IMR-90 (cell line): ENCODE results near the gene SEC14L1. TPM values are rescaled to one million over a fixed set of nuclear protein-coding genes. Genes with fewer than 3 reads are reported as not detected.
"Not testable (repeated sequence)": the region's sequence is repeated elsewhere in the genome, so short reads cannot be mapped to it uniquely, and the experiment has no call there.

Experiments
- ATAC-seq: fragments of 200-7000 bp; cut with Tn5 transposase; 2 replicates; pipeline ENCODE4 v1.9.1; 2020; ENCODE audit warnings: low read depth, mild to moderate bottlenecking, moderate library complexity
- BruUV-seq: library from RNA; stranded (reverse); fragments of 400-500 nt; replicated peaks from 2 replicates; lab custom pipeline; 2021; lab: Mats Ljungman, UMichigan
- CTCF ChIA-PET: fragments of 300-600 bp; formaldehyde crosslinking; extraction: SDS; loops from one replicate; lab custom pipeline; 2021; ENCODE audit warnings: antibody characterized with exemption; lab: Yijun Ruan, JAX
- POLR2A ChIA-PET: fragments of 300-600 bp; sonication (Branson Sonifier 250); formaldehyde crosslinking; loops from one replicate; lab custom pipeline; 2022; ENCODE audit warnings: antibody characterized with exemption; ENCODE audit not compliant: unreplicated experiment; lab: Charles Lee
- DNase-seq: peaks from one replicate; pipeline ENCODE4 v3.0.0; 2013
- H2AFZ ChIP-seq: replicated peaks from 2 replicates; pipeline ENCODE3; 2013; ENCODE audit warnings: low read length, mild to moderate bottlenecking; ENCODE audit not compliant: poor library complexity
- H2AK5ac ChIP-seq: 2 replicates; pipeline ENCODE4 v1.6.1; 2013; ENCODE audit warnings: low read depth, low read length, inconsistent platforms
- H2AK9ac ChIP-seq: replicated peaks from 2 replicates; pipeline ENCODE3; 2013; ENCODE audit warnings: mild to moderate bottlenecking, low read depth, low read length, moderate library complexity; ENCODE audit not compliant: poor library complexity
- H2BK120ac ChIP-seq: 2 replicates; pipeline ENCODE4 v1.6.1; 2013; ENCODE audit warnings: low read depth, low read length, inconsistent platforms
- H2BK15ac ChIP-seq: 3 replicates; pipeline ENCODE4 v1.6.1; 2013; ENCODE audit warnings: low read depth, low read length, inconsistent platforms
- H2BK20ac ChIP-seq: 2 replicates; pipeline ENCODE4 v1.6.1; 2013; ENCODE audit warnings: low read depth, mild to moderate bottlenecking, inconsistent platforms, low read length, moderate library complexity
- H2BK5ac ChIP-seq: 2 replicates; pipeline ENCODE4 v1.6.1; 2013; ENCODE audit warnings: mild to moderate bottlenecking, low read depth, low read length, inconsistent platforms; ENCODE audit not compliant: poor library complexity, severe bottlenecking
- H3K14ac ChIP-seq: replicated peaks from 2 replicates; pipeline ENCODE4 v1.6.1; 2013; ENCODE audit warnings: low read depth, low read length, inconsistent platforms
- H3K18ac ChIP-seq: 2 replicates; pipeline ENCODE4 v1.6.1; 2013; ENCODE audit warnings: low read depth, low read length, control low read depth
- H3K23ac ChIP-seq: 2 replicates; pipeline ENCODE4 v1.6.1; 2013; ENCODE audit warnings: low read depth, low read length, inconsistent platforms
- H3K27ac ChIP-seq: 2 replicates; pipeline ENCODE4 v1.5.1; 2013; ENCODE audit warnings: mild to moderate bottlenecking, control low read depth, low read length; ENCODE audit not compliant: insufficient read depth
- H3K27me3 ChIP-seq: 2 replicates; pipeline ENCODE4 v1.6.1; 2013; ENCODE audit warnings: low read length; ENCODE audit not compliant: control insufficient read depth, insufficient read depth
- H3K36me3 ChIP-seq: 2 replicates; pipeline ENCODE4 v1.6.1; 2013; ENCODE audit warnings: low read length, mixed read lengths; ENCODE audit not compliant: control insufficient read depth, insufficient read depth
- H3K4ac ChIP-seq: 2 replicates; pipeline ENCODE4 v1.6.1; 2013; ENCODE audit warnings: low read depth, low read length, inconsistent platforms
- H3K4me1 ChIP-seq: 2 replicates; pipeline ENCODE4 v1.6.1; 2013; ENCODE audit warnings: low read length, mixed read lengths; ENCODE audit not compliant: control insufficient read depth, insufficient read depth
- H3K4me2 ChIP-seq: 2 replicates; pipeline ENCODE4 v1.6.1; 2013; ENCODE audit warnings: low read depth, mild to moderate bottlenecking, control low read depth, low read length, moderate library complexity
- H3K4me3 ChIP-seq: 2 replicates; pipeline ENCODE4 v1.5.1; 2013; ENCODE audit warnings: low read depth, mild to moderate bottlenecking, control low read depth, low read length, moderate library complexity; ENCODE audit not compliant: insufficient read depth
- H3K56ac ChIP-seq: 2 replicates; pipeline ENCODE4 v1.6.1; 2013; ENCODE audit warnings: low read length, inconsistent platforms; ENCODE audit not compliant: insufficient read depth; ENCODE audit errors: extremely low read depth
- H3K79me1 ChIP-seq, 2 experiments: 2 replicates each; pipeline ENCODE4 v1.6.1; 2013; ENCODE audit warnings: low read length in 2 of 2, inconsistent platforms in 1 of 2, low read depth in 1 of 2
- H3K9ac ChIP-seq: 2 replicates; pipeline ENCODE4 v1.6.1; 2013; ENCODE audit warnings: low read depth, low read length, control low read depth
- H3K9me1 ChIP-seq: 2 replicates; pipeline ENCODE4 v1.6.1; 2013; ENCODE audit warnings: low read length, inconsistent platforms; ENCODE audit not compliant: insufficient read depth
- H3K9me3 ChIP-seq: 2 replicates; pipeline ENCODE4 v1.6.1; 2013; ENCODE audit warnings: low read length; ENCODE audit not compliant: control insufficient read depth, insufficient read depth
- H4K20me1 ChIP-seq: 2 replicates; pipeline ENCODE4 v1.6.1; 2013; ENCODE audit warnings: low read length, inconsistent platforms; ENCODE audit not compliant: insufficient read depth
- H4K5ac ChIP-seq: 2 replicates; pipeline ENCODE4 v1.6.1; 2013; ENCODE audit warnings: mild to moderate bottlenecking, low read depth, low read length, control low read depth
- H4K8ac ChIP-seq, 2 experiments: 2 replicates each; pipeline ENCODE4 v1.6.1; 2013; ENCODE audit warnings: low read depth in 2 of 2, low read length in 2 of 2, control low read depth in 1 of 2, inconsistent platforms in 1 of 2
- H4K91ac ChIP-seq: 2 replicates; pipeline ENCODE4 v1.6.1; 2013; ENCODE audit warnings: low read depth, low read length, inconsistent platforms; ENCODE audit not compliant: insufficient read depth
- WGBS, 2 experiments: methylation state at CpG; one replicate each; pipeline versions ENCODE4 v1.1.5 to v1.1.7; 2013; ENCODE audit warnings: missing lambda C conversion rate in 2 of 2; ENCODE audit not compliant: insufficient read length in 1 of 2; ENCODE audit errors: extremely low coverage in 2 of 2; 5-methylcytosine and 5-hydroxymethylcytosine counted together
- dilution Hi-C: fragments of 300-500 bp; cut with HindIII; formaldehyde crosslinking; loops from one replicate; pipeline ENCODE4 v1.14.3; 2018; ENCODE audit warnings: low sequenced_read_pairs; ENCODE audit not compliant: unreplicated experiment
- in situ Hi-C: fragments of 300-500 bp; cut with MboI; formaldehyde crosslinking; loops from 3 replicates; pipeline ENCODE4 v1.14.3; 2019; ENCODE audit warnings: low sequenced_read_pairs, inconsistent platforms, mixed read lengths
- intact Hi-C: fragments of 100-400 bp; cut with micrococcal nuclease; formaldehyde crosslinking; loops from 2 replicates; pipeline ENCODE4 v1.10.0; 2022
- polyA plus RNA-seq, 3 experiments: library from polyadenylated mRNA; depleted of rRNA; stranded (reverse); fragments of >200 nt; gene quantifications; 2 replicates each; pipeline ENCODE4 v1.2.3, GENCODE V29; 2012; ENCODE audit warnings: low replicate concordance in 1 of 3
- total RNA-seq: library from RNA; depleted of rRNA; stranded (reverse); fragments of >200 nt; gene quantifications from 2 replicates; pipeline ENCODE4 v1.2.3, GENCODE V29; 2012

The SEC14L1 gene
- total and polyA plus RNA-seq, 2 of the 4 experiments (the other 2 are of a cell fraction), result 24.9 to 35.8 TPM

DNA sequence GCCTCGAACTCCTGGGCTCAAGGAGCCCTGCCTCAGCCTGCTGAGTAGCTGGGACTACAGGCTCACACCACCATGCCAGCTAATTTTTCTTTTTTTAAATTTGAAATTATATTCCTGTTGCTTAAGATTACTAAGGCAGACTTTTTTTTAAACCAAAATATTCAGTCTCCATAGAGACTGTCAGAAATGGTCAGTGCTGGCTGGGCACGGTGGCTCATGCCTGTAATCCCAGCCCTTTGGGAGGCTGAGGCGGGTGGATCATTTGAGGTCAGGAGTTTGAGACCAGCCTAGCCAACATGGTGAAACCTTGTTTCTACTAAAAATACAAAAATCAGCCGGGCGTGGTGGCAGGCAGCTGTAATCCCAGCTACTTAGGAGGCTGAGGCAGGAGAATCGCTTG is 11.3 kb downstream of the SEC14L1 start:
- H4K5ac ChIP-seq, ATAC-seq, CTCF ChIA-PET, H2AK9ac ChIP-seq, dilution Hi-C loops, H3K14ac ChIP-seq, H3K23ac ChIP-seq, H3K27ac ChIP-seq, H2AK5ac ChIP-seq, H2BK5ac ChIP-seq, H3K9ac ChIP-seq, H4K8ac ChIP-seq, H2AFZ ChIP-seq, H3K4me3 ChIP-seq, H3K9me3 ChIP-seq, H2BK20ac ChIP-seq, POLR2A ChIA-PET, H3K27me3 ChIP-seq, in situ Hi-C loops, H2BK120ac ChIP-seq, H3K4ac ChIP-seq, H2BK15ac ChIP-seq, H3K18ac ChIP-seq, H3K4me1 ChIP-seq, H4K91ac ChIP-seq, H3K4me2 ChIP-seq, H3K56ac ChIP-seq, DNase-seq, BruUV-seq: not testable (repeated sequence)
- peaks cover 65% of the 10 kb centered on the region for H4K20me1 ChIP-seq
- peaks cover 26% of the 10 kb centered on the region for H3K36me3 ChIP-seq
- intact Hi-C loops, result loop anchor here (5.0 kb wide), 1 partner anchor 35 kb away; no protein-coding TSS in a partner anchor
- 100% methylated on average over 1 of the region's 6 CpGs; no CpG with 5 or more reads in 1 of the 2 experiments for WGBS, 2 experiments
- peaks cover 32 to 91% of the 10 kb centered on the region in 2 experiments for H3K79me1 ChIP-seq
- peaks cover 28% of the 10 kb centered on the region for H3K9me1 ChIP-seq
